ENCODE results near the gene PUM1. TPM values are rescaled to one million over a fixed set of nuclear protein-coding genes. Genes with fewer than 3 reads are reported as not detected.

Gene PUM1
- total RNA-seq, 1 donor from 2014 or later, result 137 TPM

DNA sequence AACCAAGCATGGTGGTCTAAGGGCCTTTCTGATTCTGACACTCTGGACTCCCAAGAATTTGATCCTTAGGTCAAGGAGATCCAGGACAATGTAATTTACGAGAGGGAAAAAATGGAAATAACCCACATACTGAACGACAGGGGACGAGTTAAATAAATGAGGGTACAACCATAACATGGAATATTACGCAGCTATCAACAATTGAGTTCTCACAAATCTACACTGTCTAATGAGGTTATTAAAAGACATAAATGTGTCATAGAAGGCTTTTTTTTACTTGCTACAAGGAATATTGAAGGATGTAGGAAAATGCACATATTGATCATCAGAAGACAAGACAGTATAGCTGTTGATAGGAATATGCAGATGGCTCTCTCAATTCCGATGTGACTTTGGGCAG, 180.8 kb downstream of the PUM1 start:
- no peak for ATAC-seq (ENCODE audit: low read depth)
- CTCF ChIA-PET, result no interaction called here
- H3K27ac Mint-ChIP-seq, result no peak overlapping the region
- peaks cover 23% of the 10 kb centered on the region for H3K27me3 Mint-ChIP-seq
- no peaks in the 10 kb centered on the region for H3K9me3 Mint-ChIP-seq
- no peak overlapping the region for H3K4me3 Mint-ChIP-seq
- peaks cover 18% of the 10 kb centered on the region for H3K4me1 Mint-ChIP-seq
- intact Hi-C loops (cut with micrococcal nuclease), result no loop called here
- no peak for DNase-seq
- POLR2A ChIA-PET, result interaction anchor here (0.6 kb wide), 1 partner anchor 20 kb away, joined by 3 read pairs; no protein-coding TSS in a partner anchor
- H3K36me3 Mint-ChIP-seq (ENCODE audit: low read depth), result no peaks in the 10 kb centered on the region
- TF ChIP-seq, protein P1, sequence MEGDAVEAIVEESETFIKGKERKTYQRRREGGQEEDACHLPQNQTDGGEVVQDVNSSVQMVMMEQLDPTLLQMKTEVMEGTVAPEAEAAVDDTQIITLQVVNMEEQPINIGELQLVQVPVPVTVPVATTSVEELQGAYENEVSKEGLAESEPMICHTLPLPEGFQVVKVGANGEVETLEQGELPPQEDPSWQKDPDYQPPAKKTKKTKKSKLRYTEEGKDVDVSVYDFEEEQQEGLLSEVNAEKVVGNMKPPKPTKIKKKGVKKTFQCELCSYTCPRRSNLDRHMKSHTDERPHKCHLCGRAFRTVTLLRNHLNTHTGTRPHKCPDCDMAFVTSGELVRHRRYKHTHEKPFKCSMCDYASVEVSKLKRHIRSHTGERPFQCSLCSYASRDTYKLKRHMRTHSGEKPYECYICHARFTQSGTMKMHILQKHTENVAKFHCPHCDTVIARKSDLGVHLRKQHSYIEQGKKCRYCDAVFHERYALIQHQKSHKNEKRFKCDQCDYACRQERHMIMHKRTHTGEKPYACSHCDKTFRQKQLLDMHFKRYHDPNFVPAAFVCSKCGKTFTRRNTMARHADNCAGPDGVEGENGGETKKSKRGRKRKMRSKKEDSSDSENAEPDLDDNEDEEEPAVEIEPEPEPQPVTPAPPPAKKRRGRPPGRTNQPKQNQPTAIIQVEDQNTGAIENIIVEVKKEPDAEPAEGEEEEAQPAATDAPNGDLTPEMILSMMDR (IDR thresholded peaks at IDR 0.05), result no peak

DNA sequence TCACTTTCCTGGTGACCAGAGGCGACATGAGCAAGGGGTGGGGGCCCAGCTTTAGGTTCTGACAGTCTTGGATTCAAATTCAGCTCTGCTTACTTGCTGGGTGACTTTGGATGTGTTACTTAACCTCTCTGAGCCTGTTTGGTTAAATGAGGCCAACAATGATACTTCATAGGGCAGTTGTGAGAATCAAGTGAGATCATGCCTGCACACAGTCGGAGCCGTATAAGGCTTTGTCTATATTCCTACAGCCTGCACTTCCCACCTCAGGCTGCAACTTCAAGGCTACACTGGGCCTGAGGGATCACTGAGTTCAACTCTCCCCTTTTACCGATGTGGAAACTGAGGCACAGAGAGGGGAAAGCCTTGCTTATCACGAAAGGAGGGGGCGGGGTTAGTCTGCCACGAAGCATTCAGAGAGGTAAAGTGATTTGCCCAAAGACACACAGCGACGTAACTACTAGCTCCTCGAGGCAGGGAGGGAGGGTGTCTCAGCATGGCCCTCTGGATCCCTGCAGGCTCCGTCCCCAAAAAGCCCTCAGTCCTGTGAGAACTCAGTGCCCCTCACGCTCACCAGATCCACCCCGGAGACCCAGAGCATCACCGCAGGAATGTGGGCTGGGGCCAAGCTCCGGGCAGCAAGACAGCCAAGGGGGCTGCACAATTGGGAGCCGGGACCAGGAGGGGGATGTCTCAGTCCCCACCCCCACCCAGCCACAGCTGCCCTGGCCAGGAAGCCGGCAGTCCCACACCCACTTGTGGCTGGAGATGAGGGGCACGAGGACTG, 181.9 kb downstream of the PUM1 start:
- Mint-ChIP-seq H3K27ac (no peak overlapping the region), H3K4me3 (no peak overlapping the region), H3K4me1 (peaks cover 19% of the 10 kb centered on the region), H3K36me3 (ENCODE audit: low read depth) (no peaks in the 10 kb centered on the region), H3K27me3 (peaks cover 29% of the 10 kb centered on the region), H3K9me3 (no peaks in the 10 kb centered on the region)
- TF ChIP-seq, protein P1 (IDR thresholded peaks at IDR 0.05), result no peak
- POLR2A ChIA-PET, result no interaction called here
- ATAC-seq (ENCODE audit: low read depth) (no peak), DNase-seq (no peak)
- intact Hi-C loops (cut with micrococcal nuclease), result no loop called here
- CTCF ChIA-PET, result interaction anchor here (1.2 kb wide), 1 partner anchor 82 kb away, joined by 3 read pairs; no protein-coding TSS in a partner anchor

DNA sequence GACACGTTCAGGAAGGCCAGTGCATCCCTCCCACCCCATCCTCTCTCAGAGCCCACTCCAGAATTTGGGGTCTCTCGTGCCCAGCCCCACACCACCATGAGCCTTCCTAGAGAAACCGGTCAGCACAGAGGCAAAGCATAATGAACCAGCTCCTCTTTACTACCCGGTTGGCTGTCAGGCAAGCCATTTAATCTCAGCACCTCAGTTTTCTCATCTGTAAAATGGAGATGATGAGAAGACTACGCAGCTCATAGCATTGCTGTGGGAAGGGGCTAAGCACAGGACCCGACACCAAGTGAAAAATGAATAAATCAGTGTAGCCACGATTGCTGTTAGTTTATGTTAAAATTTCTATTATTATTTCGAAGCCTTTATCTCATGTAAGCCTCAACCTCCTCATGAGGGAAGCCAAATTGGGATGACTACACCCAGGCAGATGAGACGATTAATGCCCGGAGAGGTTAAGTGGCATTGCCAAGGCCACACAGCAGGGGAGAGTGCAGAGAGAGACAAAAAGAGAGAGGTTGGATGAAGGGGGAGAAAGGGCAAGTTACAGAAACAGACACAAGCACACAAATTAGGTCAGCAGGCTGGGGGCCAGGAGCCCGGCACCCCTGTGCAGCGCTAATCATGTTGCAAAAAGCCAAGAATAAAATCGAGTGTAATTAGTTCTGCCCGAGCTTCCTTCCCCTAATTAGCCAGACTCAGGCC, 182.7 kb downstream of the PUM1 start:
- Mint-ChIP-seq H3K4me3 (no peak overlapping the region), H3K27ac (no peak overlapping the region), H3K36me3 (ENCODE audit: low read depth) (no peaks in the 10 kb centered on the region), H3K27me3 (peaks cover 33% of the 10 kb centered on the region), H3K4me1 (peaks cover 19% of the 10 kb centered on the region), H3K9me3 (no peaks in the 10 kb centered on the region)
- CTCF ChIA-PET, result interaction anchor here (1.2 kb wide), 1 partner anchor 82 kb away, joined by 3 read pairs; no protein-coding TSS in a partner anchor
- no peak for DNase-seq
- intact Hi-C loops (cut with micrococcal nuclease), result no loop called here
- POLR2A ChIA-PET, result no interaction called here
- TF ChIP-seq, protein P1 (IDR thresholded peaks at IDR 0.05), result no peak
- no peak for ATAC-seq (ENCODE audit: low read depth)

Other genes with a start within 250 kb of the PUM1 start
- 0.71 and 0.81 TPM in 2 replicates for gene SDC3, start 157.0 kb downstream of the PUM1 start, total RNA-seq
- gene NKAIN1, start 174.2 kb upstream of the PUM1 start, total RNA-seq, result not detected in 2 replicates
- 83.2 and 85.1 TPM in 2 replicates for gene SNRNP40, start 231.1 kb upstream of the PUM1 start, total RNA-seq
- gene ZCCHC17, start 231.3 kb upstream of the PUM1 start, total RNA-seq, result 19.5 and 19.9 TPM in 2 replicates